GM12892 (cell line): Measurements from ENCODE around the gene SGPL1.

ENCODE experiments used
- POLR2A ChIP-seq: IDR thresholded peaks from 2 replicates; pipeline ENCODE4 v1.6.1; 2011; ENCODE audit warnings: low read depth, low read length, control low read depth
- POLR2AphosphoS5 ChIP-seq: IDR thresholded peaks from 2 replicates; pipeline ENCODE4 v1.6.1; 2011; ENCODE audit warnings: low read depth, low read length, control low read depth
- TAF1 ChIP-seq: IDR thresholded peaks from 2 replicates; pipeline ENCODE4 v1.6.1; 2011; ENCODE audit warnings: low read depth, mild to moderate bottlenecking, control low read depth, low read length, borderline replicate concordance

DNA sequence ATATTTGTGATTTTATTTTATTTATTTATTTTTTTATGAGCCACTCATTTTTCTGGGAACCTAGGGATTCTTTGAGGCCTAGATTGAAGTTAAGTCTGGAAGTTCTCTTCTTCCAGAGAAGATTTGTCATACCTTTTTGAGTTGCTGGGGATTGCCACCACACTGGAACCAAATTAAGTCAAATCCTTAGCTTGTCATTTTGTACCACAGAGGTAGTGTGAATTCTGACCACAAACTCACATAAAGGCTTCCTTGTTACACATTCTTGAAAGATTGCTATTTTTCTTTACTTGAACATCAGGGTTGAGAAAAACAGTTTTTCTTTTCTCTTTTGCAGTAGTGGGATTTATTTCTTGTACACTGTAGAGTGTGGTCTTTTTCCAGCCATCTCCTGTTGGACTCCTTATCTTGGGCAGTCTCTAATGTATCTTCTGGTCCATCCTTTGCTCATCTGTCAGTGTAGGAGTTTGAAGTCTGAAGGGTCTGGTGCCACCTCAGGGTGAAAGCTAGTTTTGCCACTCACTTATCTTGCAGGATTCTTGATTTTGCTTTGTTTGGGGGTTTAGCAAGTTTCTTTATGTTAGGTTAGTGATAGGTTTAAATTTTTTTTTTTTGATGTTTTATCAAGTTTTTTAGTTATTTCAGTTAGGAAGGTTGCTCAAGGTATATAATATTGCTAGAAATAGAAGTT lies 47.9 kb downstream of the SGPL1 start:
- no peak for TF ChIP-seq POLR2A
- no peak for TF ChIP-seq POLR2AphosphoS5
- TF ChIP-seq TAF1: no peak
